SU-DHL-6 (cell line): ENCODE results near the gene NEURL2.

Source experiments
- H2AFZ ChIP-seq: fragments of 200-600 bp; sonication (generic); 2 replicates; pipeline ENCODE4 v1.6.1; 2014; ENCODE audit warnings: low read depth, mild to moderate bottlenecking, moderate library complexity, mixed read lengths, antibody characterized with exemption, low read length; ENCODE audit not compliant: severe bottlenecking
- H3F3A ChIP-seq: fragments of 200-600 bp; shearing (Covaris generic); 2 replicates; pipeline ENCODE4 v1.6.0; 2016; ENCODE audit warnings: antibody characterized with exemption, mild to moderate bottlenecking; ENCODE audit not compliant: insufficient read depth
- H3K27ac ChIP-seq: fragments of 200-600 bp; sonication (generic); 2 replicates; pipeline ENCODE4 v1.5.1; 2016; ENCODE audit warnings: low read depth, mild to moderate bottlenecking, low read length, moderate library complexity, mixed read lengths
- H3K27me3 ChIP-seq: fragments of 200-600 bp; sonication (generic), shearing (Covaris generic); 2 replicates; pipeline ENCODE4 v1.6.0; 2014; ENCODE audit warnings: mild to moderate bottlenecking, low read length
- H3K36me3 ChIP-seq: fragments of 200-600 bp; sonication (generic); 2 replicates; pipeline ENCODE4 v1.6.1; 2014; ENCODE audit warnings: mild to moderate bottlenecking, low read length, mixed read lengths
- H3K4me2 ChIP-seq: fragments of 300-600, 200-600 bp; shearing (Covaris generic), sonication (generic); 2 replicates; pipeline ENCODE4 v1.6.0; 2014; ENCODE audit warnings: low read length, low read depth, mild to moderate bottlenecking; ENCODE audit not compliant: poor library complexity, severe bottlenecking
- H3K4me3 ChIP-seq: fragments of 200-600 bp; sonication (generic); 2 replicates; pipeline ENCODE4 v1.5.1; 2014; ENCODE audit warnings: antibody characterized with exemption, low read length, mild to moderate bottlenecking, mixed read lengths; ENCODE audit not compliant: insufficient read depth, poor library complexity, severe bottlenecking
- H3K79me2 ChIP-seq: fragments of 200-600 bp; sonication (generic); 2 replicates; pipeline ENCODE4 v1.6.1; 2014; ENCODE audit warnings: mild to moderate bottlenecking, low read length, moderate library complexity; ENCODE audit not compliant: insufficient read depth
- H3K9ac ChIP-seq: fragments of 200-600 bp; sonication (generic); 2 replicates; pipeline ENCODE4 v1.7.0; 2014; ENCODE audit warnings: mild to moderate bottlenecking, low read length
- H3K9me2 ChIP-seq: fragments of 200-600 bp; sonication (generic); replicated peaks from 2 replicates; pipeline ENCODE4 v1.6.1; 2014; ENCODE audit warnings: low read length; ENCODE audit not compliant: insufficient read depth
- H3K9me3 ChIP-seq: fragments of 200-600 bp; sonication (generic); 2 replicates; pipeline ENCODE4 v1.6.1; 2014; ENCODE audit warnings: low read length, mixed read lengths; ENCODE audit not compliant: insufficient read depth
- H4K20me1 ChIP-seq: fragments of 200-600 bp; sonication (generic); 2 replicates; pipeline ENCODE4 v1.6.1; 2014; ENCODE audit warnings: low read depth, mild to moderate bottlenecking, antibody characterized with exemption, low read length, moderate library complexity, mixed read lengths
- CTCF ChIP-seq: fragments of 200-600 bp; sonication (generic); IDR thresholded peaks from one replicate; pipeline ENCODE4 v1.5.1; 2017; ENCODE audit warnings: antibody characterized with exemption, mild to moderate bottlenecking, low read length, moderate library complexity; ENCODE audit not compliant: insufficient read depth, poor library complexity, severe bottlenecking
- EZH2phosphoT487 ChIP-seq: fragments of 200-600 bp; sonication (generic), shearing (Covaris generic); conservative IDR thresholded peaks from 2 replicates; pipeline ENCODE4 v1.6.1; 2018; ENCODE audit warnings: mild to moderate bottlenecking, antibody characterized with exemption, low read length, moderate library complexity, mixed read lengths

The NEURL2 gene

GRCh38 chr20:45927071-45927878, 36.3 kb upstream of the NEURL2 start:
- Histone ChIP-seq H3K36me3 (no peaks in the 10 kb centered on the region), H3K27ac (no peak overlapping the region), H3K4me3 (no peak overlapping the region), H4K20me1 (no peaks in the 10 kb centered on the region), H3K79me2 (no peaks in the 10 kb centered on the region), H2AFZ (no peak overlapping the region), H3F3A (no peaks in the 10 kb centered on the region), H3K9me2 (no peaks in the 10 kb centered on the region), H3K27me3 (no peaks in the 10 kb centered on the region), H3K4me2 (no peak overlapping the region), H3K9me3 (no peaks in the 10 kb centered on the region), H3K9ac (no peak overlapping the region)
- no peak for TF ChIP-seq EZH2phosphoT487
- no peak for TF ChIP-seq CTCF

GRCh38 chr20:45926731-45927070, 35.7 kb upstream of the NEURL2 start:
- Histone ChIP-seq H3K4me3 (no peak overlapping the region), H3K36me3 (no peaks in the 10 kb centered on the region), H4K20me1 (no peaks in the 10 kb centered on the region), H3K27ac (no peak overlapping the region), H3K79me2 (no peaks in the 10 kb centered on the region), H3K27me3 (no peaks in the 10 kb centered on the region), H3K9me3 (no peaks in the 10 kb centered on the region), H3K9me2 (no peaks in the 10 kb centered on the region), H3K9ac (no peak overlapping the region), H3F3A (no peaks in the 10 kb centered on the region), H2AFZ (no peak overlapping the region), H3K4me2 (no peak overlapping the region)
- TF ChIP-seq CTCF (no peak), EZH2phosphoT487 (no peak)

GRCh38 chr20:45925821-45926506, 35.0 kb upstream of the NEURL2 start:
- H3K4me2 ChIP-seq: no peak overlapping the region
- no peaks in the 10 kb centered on the region for H3K79me2 ChIP-seq
- H4K20me1 ChIP-seq: no peaks in the 10 kb centered on the region
- H3K4me3 ChIP-seq: no peak overlapping the region
- H3K9me2 ChIP-seq: no peaks in the 10 kb centered on the region
- H2AFZ ChIP-seq: no peak overlapping the region
- H3K9ac ChIP-seq: no peak overlapping the region
- H3K9me3 ChIP-seq: no peaks in the 10 kb centered on the region
- H3F3A ChIP-seq: no peaks in the 10 kb centered on the region
- H3K27ac ChIP-seq: no peak overlapping the region
- no peaks in the 10 kb centered on the region for H3K27me3 ChIP-seq
- H3K36me3 ChIP-seq: no peaks in the 10 kb centered on the region
- TF ChIP-seq EZH2phosphoT487: no peak
- TF ChIP-seq CTCF: no peak
